GM12874 (cell line): Measurements from ENCODE around the gene LEMD1.

Source experiments
- CTCF ChIP-seq: IDR thresholded peaks from 2 replicates; pipeline ENCODE4 v1.5.1; 2011; ENCODE audit warnings: low read depth, mild to moderate bottlenecking, control low read depth, low read length, moderate library complexity; ENCODE audit not compliant: insufficient read depth

LEMD1 gene

GRCh38 chr1:205421798-205422197, at the start of gene LEMD1:
Gene LEMD1, minus strand, starts transcription at chr1:205422056. Its CDS starts 1,520 bp downstream, at chr1:205420536.
- no peak for TF ChIP-seq CTCF

- no peak for TF ChIP-seq CTCF
These were observed 48.3 kb upstream of the LEMD1 start for GRCh38 chr1:205470131-205470530.

- TF ChIP-seq CTCF = no peak
These were observed 44.9 kb upstream of the LEMD1 start for GRCh38 chr1:205466595-205467220.

GRCh38 chr1:205465392-205465791, 43.5 kb upstream of the LEMD1 start:
- TF ChIP-seq CTCF = no peak

- TF ChIP-seq CTCF = no peak
These were observed 37.1 kb upstream of the LEMD1 start for GRCh38 chr1:205458777-205459566.

GRCh38 chr1:205456868-205457745, 35.3 kb upstream of the LEMD1 start:
- no peak for TF ChIP-seq CTCF

GRCh38 chr1:205456383-205456867, 34.6 kb upstream of the LEMD1 start:
- TF ChIP-seq CTCF = no peak
